ENCODE results near the gene SSMEM1. TPM values are rescaled to one million over a fixed set of nuclear protein-coding genes. Genes with fewer than 3 reads are reported as not detected.

Gene SSMEM1
- total RNA-seq, 1 experiment from 2014 or later: not detected

DNA sequence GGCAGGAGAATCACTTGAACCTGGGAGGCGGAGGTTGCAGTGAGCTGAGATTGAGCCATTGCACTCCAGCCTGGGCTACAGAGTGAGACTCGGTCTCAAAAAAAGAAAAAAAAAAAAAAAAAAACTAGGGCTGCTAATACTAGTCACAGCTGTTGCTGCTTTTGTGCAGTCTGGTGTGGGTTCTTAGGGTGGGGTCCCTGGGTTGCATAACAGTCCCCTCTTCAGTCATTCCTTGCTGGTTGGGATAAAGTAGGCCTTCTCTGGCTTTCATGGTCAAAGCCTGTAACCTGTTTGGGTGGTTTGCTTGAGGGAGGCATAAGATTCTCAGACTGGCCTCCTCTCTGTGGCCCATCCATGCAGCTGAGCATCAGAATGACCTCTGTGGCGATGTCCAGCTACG, 14.1 kb downstream of the SSMEM1 start:
- DNase-seq (ENCODE audit: low spot score) (no peak), ATAC-seq (no peak)
- TF ChIP-seq NR3C1 (CRISPR knock-in tag; conservative IDR thresholded peaks at IDR 0.05; ENCODE audit: low read depth): no peak
- no peak for TF ChIP-seq KAT7 (CRISPR knock-in tag; IDR thresholded peaks at IDR 0.05; ENCODE audit: borderline replicate concordance)
- TF ChIP-seq, protein P1, sequence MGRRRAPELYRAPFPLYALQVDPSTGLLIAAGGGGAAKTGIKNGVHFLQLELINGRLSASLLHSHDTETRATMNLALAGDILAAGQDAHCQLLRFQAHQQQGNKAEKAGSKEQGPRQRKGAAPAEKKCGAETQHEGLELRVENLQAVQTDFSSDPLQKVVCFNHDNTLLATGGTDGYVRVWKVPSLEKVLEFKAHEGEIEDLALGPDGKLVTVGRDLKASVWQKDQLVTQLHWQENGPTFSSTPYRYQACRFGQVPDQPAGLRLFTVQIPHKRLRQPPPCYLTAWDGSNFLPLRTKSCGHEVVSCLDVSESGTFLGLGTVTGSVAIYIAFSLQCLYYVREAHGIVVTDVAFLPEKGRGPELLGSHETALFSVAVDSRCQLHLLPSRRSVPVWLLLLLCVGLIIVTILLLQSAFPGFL (CRISPR knock-in tag; IDR thresholded peaks at IDR 0.05; ENCODE audit: borderline replicate concordance): no peak
- TF ChIP-seq, protein P2, sequence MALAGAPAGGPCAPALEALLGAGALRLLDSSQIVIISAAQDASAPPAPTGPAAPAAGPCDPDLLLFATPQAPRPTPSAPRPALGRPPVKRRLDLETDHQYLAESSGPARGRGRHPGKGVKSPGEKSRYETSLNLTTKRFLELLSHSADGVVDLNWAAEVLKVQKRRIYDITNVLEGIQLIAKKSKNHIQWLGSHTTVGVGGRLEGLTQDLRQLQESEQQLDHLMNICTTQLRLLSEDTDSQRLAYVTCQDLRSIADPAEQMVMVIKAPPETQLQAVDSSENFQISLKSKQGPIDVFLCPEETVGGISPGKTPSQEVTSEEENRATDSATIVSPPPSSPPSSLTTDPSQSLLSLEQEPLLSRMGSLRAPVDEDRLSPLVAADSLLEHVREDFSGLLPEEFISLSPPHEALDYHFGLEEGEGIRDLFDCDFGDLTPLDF (CRISPR knock-in tag; IDR thresholded peaks at IDR 0.05): no peak
- TF ChIP-seq, protein P3, sequence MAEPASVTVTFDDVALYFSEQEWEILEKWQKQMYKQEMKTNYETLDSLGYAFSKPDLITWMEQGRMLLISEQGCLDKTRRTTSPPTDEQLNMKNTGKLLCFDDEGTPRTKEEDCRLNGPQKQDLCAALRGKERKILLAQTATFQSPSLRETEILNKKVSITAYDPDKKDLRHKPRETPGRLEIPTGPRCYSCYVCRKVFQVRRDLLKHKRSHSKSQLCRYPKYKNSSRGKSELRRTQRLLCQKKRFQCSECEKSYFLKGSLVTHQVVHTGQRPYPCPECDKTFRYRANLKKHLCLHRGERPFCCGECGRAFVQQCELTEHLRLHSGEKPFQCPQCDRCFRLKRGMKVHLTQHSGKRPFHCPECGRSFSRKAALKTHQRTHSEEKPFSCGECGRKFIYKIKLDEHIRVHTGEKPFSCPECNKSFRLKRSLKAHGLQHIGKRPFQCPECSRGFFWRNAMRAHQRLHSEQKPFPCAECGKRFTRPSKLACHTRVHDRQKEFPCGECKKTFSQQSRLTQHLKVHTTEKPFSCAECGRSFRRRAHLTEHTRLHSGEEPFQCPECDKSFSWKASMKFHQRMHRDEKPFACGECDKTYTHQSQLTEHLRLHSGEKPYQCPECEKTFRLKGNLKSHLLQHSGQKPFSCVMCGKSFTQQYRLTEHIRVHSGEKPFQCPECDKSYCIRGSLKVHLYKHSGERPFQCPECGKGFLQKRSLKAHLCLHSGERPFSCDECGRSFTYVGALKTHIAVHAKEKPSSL (CRISPR knock-in tag; conservative IDR thresholded peaks at IDR 0.05): no peak
- TF ChIP-seq, protein P4, sequence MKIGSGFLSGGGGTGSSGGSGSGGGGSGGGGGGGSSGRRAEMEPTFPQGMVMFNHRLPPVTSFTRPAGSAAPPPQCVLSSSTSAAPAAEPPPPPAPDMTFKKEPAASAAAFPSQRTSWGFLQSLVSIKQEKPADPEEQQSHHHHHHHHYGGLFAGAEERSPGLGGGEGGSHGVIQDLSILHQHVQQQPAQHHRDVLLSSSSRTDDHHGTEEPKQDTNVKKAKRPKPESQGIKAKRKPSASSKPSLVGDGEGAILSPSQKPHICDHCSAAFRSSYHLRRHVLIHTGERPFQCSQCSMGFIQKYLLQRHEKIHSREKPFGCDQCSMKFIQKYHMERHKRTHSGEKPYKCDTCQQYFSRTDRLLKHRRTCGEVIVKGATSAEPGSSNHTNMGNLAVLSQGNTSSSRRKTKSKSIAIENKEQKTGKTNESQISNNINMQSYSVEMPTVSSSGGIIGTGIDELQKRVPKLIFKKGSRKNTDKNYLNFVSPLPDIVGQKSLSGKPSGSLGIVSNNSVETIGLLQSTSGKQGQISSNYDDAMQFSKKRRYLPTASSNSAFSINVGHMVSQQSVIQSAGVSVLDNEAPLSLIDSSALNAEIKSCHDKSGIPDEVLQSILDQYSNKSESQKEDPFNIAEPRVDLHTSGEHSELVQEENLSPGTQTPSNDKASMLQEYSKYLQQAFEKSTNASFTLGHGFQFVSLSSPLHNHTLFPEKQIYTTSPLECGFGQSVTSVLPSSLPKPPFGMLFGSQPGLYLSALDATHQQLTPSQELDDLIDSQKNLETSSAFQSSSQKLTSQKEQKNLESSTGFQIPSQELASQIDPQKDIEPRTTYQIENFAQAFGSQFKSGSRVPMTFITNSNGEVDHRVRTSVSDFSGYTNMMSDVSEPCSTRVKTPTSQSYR (CRISPR knock-in tag; IDR thresholded peaks at IDR 0.05): no peak
- no peak for TF ChIP-seq ZNF671 (CRISPR knock-in tag; IDR thresholded peaks at IDR 0.05)
- no peak for TF ChIP-seq ATF1 (CRISPR knock-in tag; IDR thresholded peaks at IDR 0.05)
- no peak for TF ChIP-seq CBFB (CRISPR knock-in tag; IDR thresholded peaks at IDR 0.05; ENCODE audit: low read depth)
- TF ChIP-seq ETV6 (CRISPR knock-in tag; IDR thresholded peaks at IDR 0.05): no peak
- TF ChIP-seq, protein P5, sequence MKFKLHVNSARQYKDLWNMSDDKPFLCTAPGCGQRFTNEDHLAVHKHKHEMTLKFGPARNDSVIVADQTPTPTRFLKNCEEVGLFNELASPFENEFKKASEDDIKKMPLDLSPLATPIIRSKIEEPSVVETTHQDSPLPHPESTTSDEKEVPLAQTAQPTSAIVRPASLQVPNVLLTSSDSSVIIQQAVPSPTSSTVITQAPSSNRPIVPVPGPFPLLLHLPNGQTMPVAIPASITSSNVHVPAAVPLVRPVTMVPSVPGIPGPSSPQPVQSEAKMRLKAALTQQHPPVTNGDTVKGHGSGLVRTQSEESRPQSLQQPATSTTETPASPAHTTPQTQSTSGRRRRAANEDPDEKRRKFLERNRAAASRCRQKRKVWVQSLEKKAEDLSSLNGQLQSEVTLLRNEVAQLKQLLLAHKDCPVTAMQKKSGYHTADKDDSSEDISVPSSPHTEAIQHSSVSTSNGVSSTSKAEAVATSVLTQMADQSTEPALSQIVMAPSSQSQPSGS (CRISPR knock-in tag; IDR thresholded peaks at IDR 0.05; ENCODE audit: borderline replicate concordance, low read depth): no peak
- TF ChIP-seq, protein P6, sequence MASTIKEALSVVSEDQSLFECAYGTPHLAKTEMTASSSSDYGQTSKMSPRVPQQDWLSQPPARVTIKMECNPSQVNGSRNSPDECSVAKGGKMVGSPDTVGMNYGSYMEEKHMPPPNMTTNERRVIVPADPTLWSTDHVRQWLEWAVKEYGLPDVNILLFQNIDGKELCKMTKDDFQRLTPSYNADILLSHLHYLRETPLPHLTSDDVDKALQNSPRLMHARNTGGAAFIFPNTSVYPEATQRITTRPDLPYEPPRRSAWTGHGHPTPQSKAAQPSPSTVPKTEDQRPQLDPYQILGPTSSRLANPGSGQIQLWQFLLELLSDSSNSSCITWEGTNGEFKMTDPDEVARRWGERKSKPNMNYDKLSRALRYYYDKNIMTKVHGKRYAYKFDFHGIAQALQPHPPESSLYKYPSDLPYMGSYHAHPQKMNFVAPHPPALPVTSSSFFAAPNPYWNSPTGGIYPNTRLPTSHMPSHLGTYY (CRISPR knock-in tag; IDR thresholded peaks at IDR 0.05): no peak
- TF ChIP-seq, protein P7, sequence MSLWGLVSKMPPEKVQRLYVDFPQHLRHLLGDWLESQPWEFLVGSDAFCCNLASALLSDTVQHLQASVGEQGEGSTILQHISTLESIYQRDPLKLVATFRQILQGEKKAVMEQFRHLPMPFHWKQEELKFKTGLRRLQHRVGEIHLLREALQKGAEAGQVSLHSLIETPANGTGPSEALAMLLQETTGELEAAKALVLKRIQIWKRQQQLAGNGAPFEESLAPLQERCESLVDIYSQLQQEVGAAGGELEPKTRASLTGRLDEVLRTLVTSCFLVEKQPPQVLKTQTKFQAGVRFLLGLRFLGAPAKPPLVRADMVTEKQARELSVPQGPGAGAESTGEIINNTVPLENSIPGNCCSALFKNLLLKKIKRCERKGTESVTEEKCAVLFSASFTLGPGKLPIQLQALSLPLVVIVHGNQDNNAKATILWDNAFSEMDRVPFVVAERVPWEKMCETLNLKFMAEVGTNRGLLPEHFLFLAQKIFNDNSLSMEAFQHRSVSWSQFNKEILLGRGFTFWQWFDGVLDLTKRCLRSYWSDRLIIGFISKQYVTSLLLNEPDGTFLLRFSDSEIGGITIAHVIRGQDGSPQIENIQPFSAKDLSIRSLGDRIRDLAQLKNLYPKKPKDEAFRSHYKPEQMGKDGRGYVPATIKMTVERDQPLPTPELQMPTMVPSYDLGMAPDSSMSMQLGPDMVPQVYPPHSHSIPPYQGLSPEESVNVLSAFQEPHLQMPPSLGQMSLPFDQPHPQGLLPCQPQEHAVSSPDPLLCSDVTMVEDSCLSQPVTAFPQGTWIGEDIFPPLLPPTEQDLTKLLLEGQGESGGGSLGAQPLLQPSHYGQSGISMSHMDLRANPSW (CRISPR knock-in tag; conservative IDR thresholded peaks at IDR 0.05; ENCODE audit: low read depth): no peak
- TF ChIP-seq NFE2L1 (CRISPR knock-in tag; IDR thresholded peaks at IDR 0.05): no peak
- TF ChIP-seq ESRRA (CRISPR knock-in tag; IDR thresholded peaks at IDR 0.05; ENCODE audit: borderline replicate concordance): no peak
- TF ChIP-seq, protein P8, sequence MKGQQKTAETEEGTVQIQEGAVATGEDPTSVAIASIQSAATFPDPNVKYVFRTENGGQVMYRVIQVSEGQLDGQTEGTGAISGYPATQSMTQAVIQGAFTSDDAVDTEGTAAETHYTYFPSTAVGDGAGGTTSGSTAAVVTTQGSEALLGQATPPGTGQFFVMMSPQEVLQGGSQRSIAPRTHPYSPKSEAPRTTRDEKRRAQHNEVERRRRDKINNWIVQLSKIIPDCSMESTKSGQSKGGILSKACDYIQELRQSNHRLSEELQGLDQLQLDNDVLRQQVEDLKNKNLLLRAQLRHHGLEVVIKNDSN (CRISPR knock-in tag; IDR thresholded peaks at IDR 0.05): no peak
- no peak for TF ChIP-seq ZNF138 (CRISPR knock-in tag; conservative IDR thresholded peaks at IDR 0.05)
- no peak overlapping the region for H3K4me3 Mint-ChIP-seq
- CTCF ChIA-PET: interaction anchor here (0.7 kb wide), 1 partner anchor 271 kb away, joined by 3 read pairs; no protein-coding TSS in a partner anchor
- peaks cover 4% of the 10 kb centered on the region; the same call in 1 of the 2 replicates for H3K36me3 Mint-ChIP-seq
- peaks cover 4% of the 10 kb centered on the region; the same call in 1 of the 2 replicates for H3K27me3 Mint-ChIP-seq (ENCODE audit: low read depth)
- POLR2A ChIA-PET: no interaction called here
- H3K27ac Mint-ChIP-seq: no peak overlapping the region
- no peaks in the 10 kb centered on the region for H3K4me1 Mint-ChIP-seq
- H3K9me3 Mint-ChIP-seq: peaks cover 16% of the 10 kb centered on the region

Data from WTC11 (cell line).